ENCODE results near the gene CCNY.

DNA sequence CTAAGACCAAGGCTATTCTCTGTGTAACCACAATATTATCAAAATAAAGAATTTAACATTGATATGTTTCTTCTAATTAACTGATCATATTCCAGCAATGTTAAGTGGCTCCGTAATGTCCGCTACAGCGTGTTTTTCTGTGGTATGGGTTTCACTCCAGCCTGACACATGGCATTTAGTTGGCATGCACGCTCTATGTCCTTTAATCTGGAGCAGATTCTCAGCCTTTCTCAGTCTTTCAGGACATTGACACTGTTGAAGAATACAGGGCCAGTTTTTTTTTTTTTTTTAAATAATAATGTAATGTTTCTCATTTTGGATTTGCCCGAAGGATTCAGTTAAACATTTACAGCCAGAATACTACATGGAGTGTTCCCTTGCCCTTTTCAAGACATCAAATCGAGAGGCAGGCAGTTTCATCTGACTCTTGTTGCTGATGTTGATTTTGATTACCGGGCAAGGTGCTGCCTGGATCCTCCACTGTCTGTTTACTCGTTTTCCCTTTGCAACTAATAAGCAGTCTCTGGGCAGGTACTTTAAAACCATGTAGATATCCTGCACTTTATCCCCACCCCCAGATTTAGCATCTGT, 171.3 kb downstream of the CCNY start:
- TF ChIP-seq CTCF (IDR thresholded peaks at IDR 0.05; ENCODE audit: insufficient read depth, low read depth, low read length): no peak
- TF ChIP-seq EZH2 (IDR thresholded peaks at IDR 0.05; ENCODE audit: insufficient read depth, low read length): no peak

All from astrocyte (in vitro differentiated cells and primary cell).